OCI-LY7 (cell line): Measurements from ENCODE around the gene COQ9.

Source experiments
- EZH2phosphoT487 ChIP-seq: fragments of 200-600 bp; sonication (generic); IDR thresholded peaks from 2 replicates; pipeline ENCODE4 v1.6.1; 2018; ENCODE audit warnings: low read depth, borderline replicate concordance, mild to moderate bottlenecking, mixed run types, antibody characterized with exemption, low read length, moderate library complexity, mixed read lengths
- TF ChIP-seq, protein P1 (sequence below): fragments of 200-600 bp; sonication (generic); conservative IDR thresholded peaks from 2 replicates; pipeline ENCODE4 v1.5.1; 2014; ENCODE audit warnings: mild to moderate bottlenecking, antibody characterized with exemption, low read length, moderate library complexity, mixed read lengths

DNA sequence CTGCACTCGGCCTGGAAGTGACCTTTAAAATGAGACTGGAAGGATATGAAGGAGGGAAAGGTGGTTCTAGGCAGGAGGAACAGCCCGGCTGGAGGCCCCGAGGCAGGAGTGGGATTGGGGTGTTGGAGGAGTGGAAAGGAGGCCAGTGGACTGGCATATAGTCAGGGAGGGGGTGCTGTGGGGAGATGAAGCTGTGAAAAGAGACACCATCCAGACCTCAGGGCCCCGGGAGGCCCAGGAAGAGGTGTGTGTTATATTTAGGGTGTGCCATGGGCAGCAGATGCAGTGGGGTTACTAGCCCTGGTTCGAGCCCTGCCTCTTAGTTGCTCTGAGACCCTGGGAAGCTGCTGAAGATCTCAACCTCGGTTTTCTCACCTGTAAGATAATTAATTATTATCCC, 57.9 kb downstream of the COQ9 start:
- TF ChIP-seq, protein P1, sequence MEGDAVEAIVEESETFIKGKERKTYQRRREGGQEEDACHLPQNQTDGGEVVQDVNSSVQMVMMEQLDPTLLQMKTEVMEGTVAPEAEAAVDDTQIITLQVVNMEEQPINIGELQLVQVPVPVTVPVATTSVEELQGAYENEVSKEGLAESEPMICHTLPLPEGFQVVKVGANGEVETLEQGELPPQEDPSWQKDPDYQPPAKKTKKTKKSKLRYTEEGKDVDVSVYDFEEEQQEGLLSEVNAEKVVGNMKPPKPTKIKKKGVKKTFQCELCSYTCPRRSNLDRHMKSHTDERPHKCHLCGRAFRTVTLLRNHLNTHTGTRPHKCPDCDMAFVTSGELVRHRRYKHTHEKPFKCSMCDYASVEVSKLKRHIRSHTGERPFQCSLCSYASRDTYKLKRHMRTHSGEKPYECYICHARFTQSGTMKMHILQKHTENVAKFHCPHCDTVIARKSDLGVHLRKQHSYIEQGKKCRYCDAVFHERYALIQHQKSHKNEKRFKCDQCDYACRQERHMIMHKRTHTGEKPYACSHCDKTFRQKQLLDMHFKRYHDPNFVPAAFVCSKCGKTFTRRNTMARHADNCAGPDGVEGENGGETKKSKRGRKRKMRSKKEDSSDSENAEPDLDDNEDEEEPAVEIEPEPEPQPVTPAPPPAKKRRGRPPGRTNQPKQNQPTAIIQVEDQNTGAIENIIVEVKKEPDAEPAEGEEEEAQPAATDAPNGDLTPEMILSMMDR, result no peak
- no peak for TF ChIP-seq EZH2phosphoT487
